GM18526 (cell line): ENCODE data around the gene MAML1.

Source experiments
- POLR2A ChIP-seq: IDR thresholded peaks from 3 replicates; pipeline ENCODE4 v1.6.1; 2011; ENCODE audit not compliant: insufficient read length; ENCODE audit errors: extremely low read depth

Gene MAML1

GRCh38 chr5:179774442-179774841, 41.8 kb downstream of the MAML1 start:
- no peak for TF ChIP-seq POLR2A

- no peak for TF ChIP-seq POLR2A
Measured at GRCh38 chr5:179776411-179776938, 43.9 kb downstream of the MAML1 start.

DNA sequence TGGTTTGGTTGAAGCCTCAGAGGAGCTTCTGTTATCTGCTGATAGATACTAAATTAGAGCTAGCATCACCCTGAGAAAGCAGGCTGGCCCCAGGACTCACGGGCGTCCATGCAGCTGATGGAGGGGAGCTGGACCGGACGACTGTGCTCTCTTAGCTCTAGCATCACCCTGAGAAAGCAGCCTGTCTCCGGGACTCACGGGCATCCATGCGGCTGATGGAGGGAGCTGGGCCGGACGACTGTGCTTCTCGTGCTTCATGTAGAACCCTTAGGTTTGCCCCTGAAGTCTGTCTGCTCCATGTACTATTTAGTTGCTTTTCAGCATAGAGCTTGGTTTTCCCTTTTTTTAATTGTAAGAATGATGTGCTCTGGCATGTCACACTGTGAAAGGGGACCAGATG, 44.8 kb downstream of the MAML1 start:
- no peak for TF ChIP-seq POLR2A

GRCh38 chr5:179777909-179778308, 45.3 kb downstream of the MAML1 start:
- no peak for TF ChIP-seq POLR2A

- no peak for TF ChIP-seq POLR2A
Measured at GRCh38 chr5:179778591-179778990, 46.0 kb downstream of the MAML1 start.

- no peak for TF ChIP-seq POLR2A
Measured at GRCh38 chr5:179779826-179780225, 47.2 kb downstream of the MAML1 start.

GRCh38 chr5:179780362-179780761, 47.7 kb downstream of the MAML1 start:
- no peak for TF ChIP-seq POLR2A

DNA sequence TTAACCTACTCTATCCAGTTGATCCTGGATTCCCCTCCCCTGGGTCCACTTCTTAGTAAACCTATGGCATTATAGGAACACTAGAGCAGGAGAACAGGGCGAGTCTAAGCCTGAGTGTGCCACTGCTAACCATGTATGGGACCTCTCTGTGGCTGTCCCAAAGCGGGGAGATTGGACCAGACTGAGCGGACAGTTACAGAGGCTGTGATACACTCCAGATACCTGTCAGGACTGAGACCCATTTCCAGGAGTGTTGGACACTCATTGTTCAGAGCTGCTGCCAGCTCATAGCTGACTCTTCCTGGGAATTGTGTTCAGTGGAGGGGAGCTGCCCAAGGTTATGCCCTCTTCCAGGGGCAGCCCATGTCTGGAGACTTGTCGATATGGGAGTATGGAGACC, 49.2 kb downstream of the MAML1 start:
- TF ChIP-seq POLR2A, result no peak

DNA sequence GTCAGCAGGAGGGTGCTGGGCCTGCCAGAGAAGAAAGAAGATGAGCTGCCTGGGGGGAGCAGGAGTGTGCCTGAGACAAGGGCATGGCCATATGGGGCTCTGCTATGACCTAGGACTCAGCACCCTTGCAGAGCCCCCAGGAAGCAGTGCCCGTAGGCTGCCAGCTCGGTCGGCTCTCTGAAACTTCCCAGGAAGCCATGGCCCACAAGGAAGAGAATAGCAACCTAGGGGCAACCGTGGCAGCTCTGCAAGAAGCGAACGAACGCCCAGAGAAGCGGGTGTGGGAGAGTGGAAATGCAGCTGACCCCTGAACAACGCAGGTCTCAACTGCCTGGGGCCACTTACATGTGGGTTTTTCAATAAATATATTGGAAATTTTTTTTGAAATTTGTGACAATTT, 50.5 kb downstream of the MAML1 start:
- TF ChIP-seq POLR2A, result no peak

GRCh38 chr5:179786861-179787260, 54.2 kb downstream of the MAML1 start:
- no peak for TF ChIP-seq POLR2A

- TF ChIP-seq POLR2A, result no peak
Measured at GRCh38 chr5:179788193-179788854, 55.7 kb downstream of the MAML1 start.

GRCh38 chr5:179791881-179792611, 59.4 kb downstream of the MAML1 start:
- no peak for TF ChIP-seq POLR2A

- TF ChIP-seq POLR2A, result no peak
Measured at GRCh38 chr5:179792612-179793467, 60.2 kb downstream of the MAML1 start.

DNA sequence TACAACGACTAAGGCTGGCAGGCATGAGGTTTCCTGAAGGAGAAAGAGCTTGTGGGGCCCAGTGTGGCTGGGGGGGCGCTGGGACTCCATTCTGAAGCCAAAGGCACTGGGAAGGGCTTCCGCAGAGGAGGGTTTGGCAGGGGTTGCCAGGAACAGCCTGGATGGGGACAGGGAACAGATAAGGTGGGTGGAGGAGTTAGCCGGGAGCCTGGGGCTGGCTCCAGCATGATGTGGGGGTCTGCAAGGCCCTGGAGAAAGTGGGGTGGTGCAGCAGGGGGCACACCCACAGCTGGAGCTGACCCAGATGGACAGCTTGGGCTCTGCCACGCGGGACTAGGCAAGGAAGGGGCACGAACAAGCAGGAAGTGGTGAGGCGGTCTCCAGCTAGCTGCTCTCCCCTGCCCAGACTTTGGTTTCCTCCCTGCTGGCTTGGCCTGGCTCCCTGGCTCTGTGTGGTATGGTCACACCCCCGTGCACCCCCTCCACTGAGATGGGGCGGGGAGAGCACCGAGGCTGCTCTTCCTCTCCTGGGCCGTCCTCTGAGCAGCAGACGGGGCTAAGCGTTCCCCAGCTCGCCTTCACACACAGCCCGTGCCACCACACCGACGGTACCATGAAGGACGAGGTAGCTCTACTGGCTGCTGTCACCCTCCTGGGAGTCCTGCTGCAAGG, 61.0 kb downstream of the MAML1 start, which contains the start of gene LTC4S:
TSS of gene LTC4S (plus strand) at position 519 of the 672 bp plus-strand sequence. CDS start at position 614, 95 bp downstream.
- peak; percentile 38 for TF ChIP-seq POLR2A

- TF ChIP-seq POLR2A, result no peak
Measured at GRCh38 chr5:179794171-179794570, 61.5 kb downstream of the MAML1 start.
